H9 (cell line): ENCODE results near the gene FAT1. TPM values are rescaled to one million over a fixed set of nuclear protein-coding genes. Genes with fewer than 3 reads are reported as not detected.

Source experiments
- DNase-seq: peaks from one replicate; pipeline ENCODE4 v3.0.0-alpha.2; 2017
- H2AFZ ChIP-seq: one replicate; pipeline ENCODE4 v1.6.1; 2013; ENCODE audit warnings: mild to moderate bottlenecking, low read length, control low read depth, moderate library complexity
- H2AK5ac ChIP-seq: 2 replicates; pipeline ENCODE4 v1.6.1; 2013; ENCODE audit warnings: low read length, control low read depth, mixed read lengths; ENCODE audit not compliant: insufficient read length
- H2BK120ac ChIP-seq: one replicate; pipeline ENCODE4 v1.6.1; 2013; ENCODE audit warnings: low read depth, mild to moderate bottlenecking, low read length, control low read depth, inconsistent platforms; ENCODE audit not compliant: poor library complexity, severe bottlenecking
- H2BK12ac ChIP-seq: 2 replicates; pipeline ENCODE4 v1.6.1; 2013; ENCODE audit warnings: low read length, control low read depth, mixed read lengths, low read depth; ENCODE audit not compliant: insufficient read length
- H2BK15ac ChIP-seq: 2 replicates; pipeline ENCODE4 v1.6.1; 2013; ENCODE audit warnings: low read depth, low read length, control low read depth
- H2BK20ac ChIP-seq: one replicate; pipeline ENCODE4 v1.6.1; 2013; ENCODE audit warnings: low read depth, mild to moderate bottlenecking, low read length, control low read depth, inconsistent platforms; ENCODE audit not compliant: poor library complexity, severe bottlenecking
- H2BK5ac ChIP-seq: 2 replicates; pipeline ENCODE4 v1.6.1; 2013; ENCODE audit warnings: low read length, control low read depth, mixed read lengths; ENCODE audit not compliant: insufficient read length
- H3K14ac ChIP-seq: 2 replicates; pipeline ENCODE4 v1.6.1; 2013; ENCODE audit warnings: low read length, control low read depth; ENCODE audit not compliant: insufficient read depth
- H3K18ac ChIP-seq: 2 replicates; pipeline ENCODE4 v1.6.1; 2013; ENCODE audit warnings: low read depth, mild to moderate bottlenecking, mixed read lengths, low read length, control low read depth; ENCODE audit not compliant: insufficient read length
- H3K23ac ChIP-seq: 2 replicates; pipeline ENCODE4 v1.6.1; 2013; ENCODE audit warnings: low read length, control low read depth, mixed read lengths, low read depth; ENCODE audit not compliant: insufficient read length
- H3K23me2 ChIP-seq: 2 replicates; pipeline ENCODE4 v1.6.1; 2013; ENCODE audit warnings: low read depth, mild to moderate bottlenecking, mixed read lengths, low read length, control low read depth; ENCODE audit not compliant: insufficient read length, poor library complexity, severe bottlenecking
- H3K27ac ChIP-seq: 2 replicates; pipeline ENCODE4 v1.5.1; 2013; ENCODE audit warnings: low read length, control low read depth, mixed read lengths, low read depth; ENCODE audit not compliant: insufficient read length
- H3K27me3 ChIP-seq: 2 replicates; pipeline ENCODE4 v1.6.1; 2013; ENCODE audit warnings: low read length, control low read depth, inconsistent platforms; ENCODE audit not compliant: insufficient read depth
- H3K4ac ChIP-seq: 2 replicates; pipeline ENCODE4 v1.6.1; 2013; ENCODE audit warnings: low read depth, mild to moderate bottlenecking, control low read depth, inconsistent platforms, low read length, moderate library complexity
- H3K4me1 ChIP-seq: 2 replicates; pipeline ENCODE4 v1.6.1; 2013; ENCODE audit warnings: low read length, control low read depth, inconsistent platforms; ENCODE audit not compliant: insufficient read depth
- H3K4me2 ChIP-seq: 2 replicates; pipeline ENCODE4 v1.6.1; 2013; ENCODE audit warnings: low read length, control low read depth, mixed read lengths; ENCODE audit not compliant: insufficient read length, insufficient read depth
- H3K56ac ChIP-seq: 2 replicates; pipeline ENCODE4 v1.6.1; 2013; ENCODE audit warnings: low read depth, mild to moderate bottlenecking, mixed read lengths, low read length, control low read depth; ENCODE audit not compliant: insufficient read length
- H3K79me1 ChIP-seq: 2 replicates; pipeline ENCODE4 v1.6.1; 2013; ENCODE audit warnings: low read depth, mild to moderate bottlenecking, moderate library complexity, low read length, control low read depth, inconsistent platforms; ENCODE audit not compliant: insufficient read depth, poor library complexity, severe bottlenecking
- H3K79me2 ChIP-seq: 2 replicates; pipeline ENCODE4 v1.6.1; 2013; ENCODE audit warnings: low read length, control low read depth, inconsistent platforms; ENCODE audit not compliant: insufficient read depth
- H3K9ac ChIP-seq: 2 replicates; pipeline ENCODE4 v1.6.1; 2013; ENCODE audit warnings: low read length, control low read depth, mixed read lengths; ENCODE audit not compliant: insufficient read length; ENCODE audit errors: extremely low read depth
- H3K9me3 ChIP-seq: one replicate; pipeline ENCODE4 v1.6.1; 2013; ENCODE audit warnings: low read depth, low read length, inconsistent platforms; ENCODE audit not compliant: control insufficient read depth
- H3T11ph ChIP-seq: one replicate; pipeline ENCODE4 v1.6.1; 2013; ENCODE audit warnings: mild to moderate bottlenecking, low read length, control low read depth, inconsistent platforms
- H4K20me1 ChIP-seq: one replicate; pipeline ENCODE4 v1.6.1; 2013; ENCODE audit not compliant: control insufficient read depth, insufficient read length, insufficient read depth
- H4K5ac ChIP-seq: 2 replicates; pipeline ENCODE4 v1.6.1; 2013; ENCODE audit warnings: low read depth, mild to moderate bottlenecking, mixed read lengths, low read length, control low read depth; ENCODE audit not compliant: insufficient read length
- H4K8ac ChIP-seq: replicated peaks from 2 replicates; pipeline ENCODE4 v1.6.1; 2013; ENCODE audit warnings: low read length, control low read depth, mixed read lengths, low read depth; ENCODE audit not compliant: insufficient read length
- H4K91ac ChIP-seq: 2 replicates; pipeline ENCODE4 v1.6.1; 2013; ENCODE audit warnings: low read depth, mild to moderate bottlenecking, moderate library complexity, mixed read lengths, low read length, control low read depth; ENCODE audit not compliant: insufficient read length
- H3K27ac Mint-ChIP-seq, 3 experiments: 2 replicates in 2 of 3; 3 replicates in 1 of 3; pipeline ENCODE4 v1.8.0; 2020 to 2021; ENCODE audit warnings: mixed read lengths in 3 of 3, mild to moderate bottlenecking in 1 of 3, moderate library complexity in 1 of 3
- H3K27me3 Mint-ChIP-seq: 2 replicates; pipeline ENCODE4 v1.8.0; 2021; ENCODE audit warnings: low read depth, mild to moderate bottlenecking, moderate library complexity, mixed read lengths
- H3K36me3 Mint-ChIP-seq, 3 experiments: 2 replicates in 2 of 3; 3 replicates in 1 of 3; pipeline ENCODE4 v1.8.0; 2020 to 2021; ENCODE audit warnings: low read depth in 3 of 3, mixed read lengths in 3 of 3; ENCODE audit not compliant: insufficient read depth in 1 of 3
- H3K4me1 Mint-ChIP-seq, 2 experiments: 2 replicates each; pipeline ENCODE4 v1.8.0; 2020; ENCODE audit warnings: mixed read lengths in 2 of 2
- H3K4me3 Mint-ChIP-seq, 2 experiments: 2 replicates in 1 of 2; 3 replicates in 1 of 2; pipeline ENCODE4 v1.8.0; 2020 to 2021; ENCODE audit warnings: mild to moderate bottlenecking in 2 of 2, mixed read lengths in 2 of 2, moderate library complexity in 1 of 2
- H3K9me3 Mint-ChIP-seq, 2 experiments: 2 replicates in 1 of 2; 3 replicates in 1 of 2; pipeline ENCODE4 v1.8.0; 2020; ENCODE audit warnings: mild to moderate bottlenecking in 2 of 2, mixed read lengths in 2 of 2, moderate library complexity in 1 of 2
- CTCF ChIP-seq: fragments of 200-600 bp; sonication (generic); conservative IDR thresholded peaks from 3 replicates; pipeline ENCODE4 v1.8.0; 2021; ENCODE audit warnings: antibody characterized with exemption, mild to moderate bottlenecking
- WGBS: extraction: QIAGEN DNeasy Blood & Tissue Kit; methylation state at CpG from one replicate; pipeline ENCODE4 v1.1.7; 2013; ENCODE audit warnings: missing lambda C conversion rate, low lambda C conversion rate, mixed read lengths; ENCODE audit not compliant: insufficient read length; ENCODE audit errors: extremely low coverage; 5-methylcytosine and 5-hydroxymethylcytosine counted together
- total RNA-seq: library from RNA; stranded (reverse); gene quantifications from 2 replicates; pipeline ENCODE4 v1.2.1, GENCODE V29; 2021

Gene FAT1
- total RNA-seq, 1 experiment from 2014 or later: 173 TPM

- Histone ChIP-seq H4K8ac (no peak overlapping the region), H3K79me2 (no peaks in the 10 kb centered on the region), H3K9me3 (no peaks in the 10 kb centered on the region), H3K4me2 (no peak overlapping the region), H2BK12ac (no peak overlapping the region), H3K9ac (no peak overlapping the region), H3K27me3 (no peaks in the 10 kb centered on the region), H3T11ph (no peak overlapping the region), H3K27ac (no peak overlapping the region), H3K18ac (no peak overlapping the region), H3K23ac (no peak overlapping the region), H2AFZ (no peak overlapping the region), H2BK20ac (no peak overlapping the region), H2BK15ac (no peak overlapping the region), H4K5ac (no peak overlapping the region), H3K23me2 (no peaks in the 10 kb centered on the region), H3K14ac (no peak overlapping the region), H4K91ac (no peak overlapping the region), H3K4ac (no peak overlapping the region), H4K20me1 (no peaks in the 10 kb centered on the region), H2BK120ac (no peak overlapping the region), H2AK5ac (no peak overlapping the region), H3K56ac (no peak overlapping the region), H3K4me1 (no peaks in the 10 kb centered on the region), H3K79me1 (no peaks in the 10 kb centered on the region), H2BK5ac (no peak overlapping the region)
- no peaks in the 10 kb centered on the region for H3K27me3 Mint-ChIP-seq
- no CpG with 5 or more reads among the region's 4 CpGs for WGBS
- no peak overlapping the region for H3K27ac Mint-ChIP-seq
- peak; percentile 96 for TF ChIP-seq CTCF
- peak; percentile 42 for DNase-seq
- H3K4me1 Mint-ChIP-seq: peaks cover 5 to 9% of the 10 kb centered on the region in 2 experiments
- H3K36me3 Mint-ChIP-seq: peaks cover 25 to 68% (median 65%) of the 10 kb centered on the region in 3 experiments
- peaks cover 5% of the 10 kb centered on the region in 2 experiments for H3K9me3 Mint-ChIP-seq
- no peak overlapping the region for H3K4me3 Mint-ChIP-seq
Observed at GRCh38 chr4:186587416-186588018, 136.1 kb downstream of the FAT1 start.
